Stimulated activated CD8-positive, alpha-beta memory T cell treated with anti-CD3 and anti-CD28 coated beads, Interleukin-12 subunit alpha, Interleukin-12 subunit beta, amount 100 ng/mL, for 24 hours (primary cell): ENCODE data around the gene NINJ2.

Experiments used
- DNase-seq: peaks from one replicate; pipeline ENCODE4 v3.0.0-alpha.2; 2020; ENCODE audit errors: extremely low read depth

The NINJ2 gene

DNA sequence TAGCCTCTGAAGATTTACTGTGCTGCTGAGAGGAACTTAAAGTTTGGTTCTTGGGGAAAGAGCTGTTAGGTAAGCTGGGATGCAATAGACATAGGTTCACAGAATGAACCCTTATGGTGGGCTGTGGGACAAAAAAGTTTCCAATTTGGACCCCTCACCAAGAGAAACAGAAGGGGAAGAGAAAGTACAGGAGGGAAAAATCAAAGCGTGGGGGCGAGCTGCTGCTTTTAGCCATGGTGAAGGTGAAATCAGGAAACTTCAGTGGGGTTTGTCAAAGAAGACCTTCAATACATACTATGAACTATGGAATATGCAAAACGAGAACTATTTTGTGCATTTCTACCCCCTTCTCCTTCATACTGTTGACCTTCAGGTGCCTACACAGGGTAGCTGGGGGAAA, 10.6 kb upstream of the NINJ2 start:
- no peak for DNase-seq

DNA sequence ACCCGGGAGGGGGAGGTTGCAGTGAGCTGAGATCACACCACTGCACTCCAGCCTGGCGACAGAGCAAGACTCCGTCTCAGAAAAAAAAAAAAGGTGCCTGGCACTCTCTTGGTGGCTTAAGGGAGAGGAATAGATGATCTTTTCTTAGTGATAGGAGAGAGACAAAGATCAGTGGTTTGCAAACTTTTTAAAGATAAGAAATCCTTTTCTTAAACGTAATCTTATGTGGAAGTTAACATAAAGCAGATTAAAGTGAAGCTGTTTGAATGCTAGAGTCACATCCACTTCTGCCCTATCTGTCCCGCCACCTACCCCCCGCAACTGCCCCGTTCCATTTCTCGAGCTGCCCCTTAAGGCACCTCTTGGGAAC, 6.3 kb upstream of the NINJ2 start:
- no peak for DNase-seq

DNA sequence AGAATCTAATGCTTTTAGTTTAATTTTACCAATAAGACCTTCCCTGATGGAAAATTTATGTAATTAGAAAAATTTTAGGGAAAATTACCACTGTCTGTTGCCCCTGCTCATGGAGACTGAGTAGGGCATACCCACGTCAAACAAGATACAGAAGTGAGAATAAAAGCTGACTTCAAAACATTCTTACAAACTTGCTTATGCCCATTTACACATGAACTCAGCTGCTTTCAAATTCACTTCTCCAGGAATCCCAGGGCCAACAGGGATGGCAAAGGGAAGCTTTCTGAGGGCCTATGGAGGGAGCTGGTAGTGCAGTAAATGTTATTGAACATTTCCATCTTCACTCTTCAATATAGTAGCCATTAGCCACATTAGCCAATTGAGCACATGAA, 4.8 kb upstream of the NINJ2 start:
- no peak for DNase-seq

DNA sequence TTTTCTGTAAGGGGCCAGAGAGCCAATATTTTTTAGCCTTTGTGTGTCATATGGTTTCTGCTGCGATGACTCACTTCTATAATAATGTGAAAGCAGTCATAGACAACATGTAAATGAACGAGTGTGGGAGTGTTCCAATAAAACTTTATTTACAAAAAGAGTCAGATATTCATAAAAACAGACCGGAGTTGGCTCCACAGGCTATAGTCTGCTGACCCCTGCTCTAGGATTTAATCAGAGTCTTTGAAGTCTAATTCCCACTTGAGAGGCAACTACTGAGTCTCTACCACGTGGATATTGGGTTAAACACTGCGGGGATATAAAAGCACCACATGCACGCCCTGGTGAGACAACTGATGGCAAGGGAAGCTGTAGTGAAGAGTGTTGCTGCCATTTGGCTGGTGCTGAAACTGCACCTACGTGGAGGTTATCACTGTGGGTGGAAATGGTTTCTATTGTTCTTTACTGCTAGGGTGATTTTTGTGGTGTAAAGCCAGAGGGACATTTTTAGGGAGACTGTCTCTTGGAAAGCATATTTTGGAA, 3.6 kb upstream of the NINJ2 start:
- DNase-seq = no peak

DNA sequence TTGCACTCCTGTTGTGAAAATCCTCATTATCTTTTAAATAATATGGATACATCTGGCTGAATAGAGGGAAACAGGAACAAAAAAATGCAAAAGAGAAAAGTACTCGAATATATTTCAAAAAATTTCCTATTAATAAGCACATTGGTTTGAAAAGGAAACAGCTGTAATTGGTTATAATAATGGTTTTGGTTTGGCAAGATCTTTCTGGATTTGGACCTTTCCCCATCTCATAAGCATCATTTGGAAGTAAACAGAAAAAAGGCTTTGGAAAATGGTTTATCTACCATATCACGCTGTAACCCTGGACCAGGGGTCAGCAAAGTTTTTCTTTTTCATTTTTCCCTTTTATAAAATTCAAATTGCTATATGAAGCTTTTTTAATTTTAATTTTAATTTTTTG, 2.8 kb upstream of the NINJ2 start:
- no peak for DNase-seq

DNA sequence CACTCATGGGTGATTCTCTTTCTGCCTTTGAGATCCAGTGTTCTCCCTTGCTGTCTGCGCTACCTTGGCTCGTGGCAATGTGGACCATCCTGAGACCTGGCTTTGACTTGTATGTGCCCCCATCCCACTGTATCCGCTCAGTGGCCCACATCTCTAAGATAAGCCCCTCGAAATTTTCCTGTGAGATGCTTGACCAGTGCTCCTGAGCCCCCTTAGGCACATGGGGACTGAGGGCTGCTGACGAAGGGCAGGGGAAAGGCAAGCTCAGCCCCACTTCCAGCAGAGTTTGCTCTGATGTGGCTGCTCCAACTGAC, 1.5 kb upstream of the NINJ2 start:
- no peak for DNase-seq

DNA sequence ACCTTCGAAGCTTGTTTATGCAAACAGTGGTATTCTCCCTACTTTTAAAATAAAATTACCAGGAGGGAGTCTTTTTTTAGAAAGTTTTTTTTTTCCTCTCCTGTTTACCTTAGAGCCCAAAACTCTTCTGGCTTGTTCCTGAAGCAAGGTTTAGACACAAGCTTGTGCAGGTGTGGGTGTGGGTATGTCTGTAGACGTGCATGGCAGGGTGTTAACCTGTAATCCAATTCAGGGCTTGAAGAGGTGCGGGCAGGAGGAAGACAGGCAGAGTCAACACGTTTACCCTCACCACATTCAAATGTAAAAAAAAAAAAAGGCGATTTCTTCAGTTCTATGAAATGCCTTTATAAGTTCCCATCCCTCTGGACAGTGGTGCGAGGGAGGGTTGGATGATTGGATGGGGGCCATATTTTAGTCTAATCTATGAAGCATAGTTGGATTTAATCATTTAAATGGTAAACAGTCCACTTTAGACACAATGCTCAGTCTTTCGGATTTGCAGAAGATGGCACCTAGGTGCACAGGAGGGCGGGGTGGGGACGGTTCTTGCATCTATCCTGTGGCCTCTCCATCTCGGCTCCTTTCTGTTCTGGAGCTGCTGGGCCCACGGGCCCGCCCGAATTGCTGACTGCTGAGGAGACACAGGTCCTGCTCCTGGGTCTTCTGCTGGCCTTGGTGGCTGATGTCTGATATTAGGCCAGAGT, 982 bp upstream of the NINJ2 start:
- no peak for DNase-seq

DNA sequence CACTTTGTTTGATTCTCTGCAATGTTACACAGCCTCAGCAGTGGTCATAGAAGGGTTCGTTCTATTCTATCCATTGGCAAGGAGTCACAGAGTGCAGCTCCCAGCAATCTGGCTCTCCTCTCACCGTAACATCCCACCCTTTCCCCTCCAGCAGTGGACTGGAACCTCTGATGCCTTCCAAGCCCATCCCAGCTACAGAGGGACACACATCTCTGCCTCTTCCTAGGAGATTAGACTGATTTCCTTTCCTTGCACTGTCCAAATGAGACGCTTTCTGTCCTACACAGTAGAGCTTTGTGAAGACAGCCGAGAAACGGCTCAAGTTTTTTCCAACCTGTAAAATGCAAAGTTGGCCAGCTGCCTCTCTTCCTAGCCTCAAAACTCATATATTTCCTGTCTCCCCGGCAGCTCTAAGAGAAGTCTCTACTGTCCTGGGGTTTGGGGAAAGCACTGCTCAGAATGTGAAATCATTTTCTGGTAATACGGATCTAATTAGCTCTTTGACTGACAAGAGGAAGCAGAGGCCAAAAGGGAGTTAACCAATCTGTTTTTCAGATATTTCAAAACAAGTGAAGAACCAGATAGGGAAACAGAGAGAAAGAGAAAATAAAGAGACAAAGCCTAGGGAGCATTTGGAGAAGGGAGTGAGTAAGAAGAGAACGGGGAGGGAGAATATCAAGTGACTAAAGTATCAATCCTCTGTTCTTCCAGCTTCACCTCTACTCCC, 516 bp downstream of the NINJ2 start:
- DNase-seq = no peak

DNA sequence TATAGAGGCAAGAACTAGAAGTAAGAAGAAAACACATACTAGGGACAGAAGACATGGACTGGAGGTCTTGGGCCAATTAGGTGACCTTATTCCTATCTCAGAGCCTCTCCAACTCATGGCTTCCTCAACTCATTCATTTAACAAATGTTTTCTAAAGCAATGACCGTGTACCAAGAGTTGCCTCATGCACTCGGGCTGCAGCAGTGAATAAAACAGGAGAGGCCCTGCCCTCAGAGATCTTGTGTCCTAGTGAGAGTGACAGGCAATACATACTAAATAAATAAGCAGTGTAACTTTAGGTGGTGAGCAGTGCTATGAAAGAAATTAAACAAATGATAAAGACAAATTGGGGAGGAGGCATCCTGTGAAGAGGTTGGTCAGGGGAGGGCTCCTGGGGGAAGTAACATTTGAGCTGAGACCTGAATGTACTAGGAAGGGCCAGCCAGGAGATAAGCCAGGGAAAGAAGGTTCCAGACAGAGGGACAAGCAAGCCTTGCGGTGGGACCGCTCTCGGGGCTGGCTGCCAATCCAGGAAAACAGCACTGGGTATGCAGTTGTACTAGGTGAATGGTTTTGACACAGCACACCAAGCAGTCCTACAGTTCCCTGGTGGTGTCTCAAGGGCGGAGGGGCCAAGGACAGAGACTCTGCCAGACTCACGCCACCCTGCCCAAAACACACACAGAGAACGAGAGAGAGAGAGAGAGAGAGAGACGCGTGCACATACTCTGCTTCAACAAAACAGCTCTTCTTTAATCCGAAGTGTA, 1.3 kb downstream of the NINJ2 start:
- DNase-seq = no peak

DNA sequence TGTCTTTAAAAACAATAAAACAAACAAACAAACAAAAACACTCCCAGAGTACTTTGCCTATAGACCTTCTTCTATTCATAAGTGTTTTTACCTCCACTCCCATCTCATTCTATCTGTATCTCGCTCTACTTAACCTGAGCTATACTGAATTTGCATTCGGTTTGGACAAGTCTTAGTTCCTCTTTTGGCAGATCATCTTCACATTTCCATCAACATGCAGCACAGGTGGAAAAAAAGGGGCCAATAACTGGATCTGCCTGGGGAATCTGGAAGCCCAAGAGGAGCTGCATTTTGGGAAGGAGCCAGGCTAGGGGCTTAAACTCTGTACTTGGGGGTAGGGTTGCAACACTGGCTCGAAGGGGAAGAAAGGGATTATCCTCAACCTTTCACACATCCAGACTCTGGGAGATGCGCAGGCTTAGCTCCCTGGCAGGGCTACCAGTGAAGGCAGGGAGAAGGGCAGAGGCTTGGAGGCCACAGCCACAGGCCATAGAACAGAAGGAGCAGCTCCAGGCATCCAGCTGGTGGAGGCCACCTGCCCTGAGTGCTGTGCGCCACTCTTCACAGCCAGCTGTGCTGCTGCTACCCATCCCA, 4.1 kb downstream of the NINJ2 start:
- DNase-seq = no peak

DNA sequence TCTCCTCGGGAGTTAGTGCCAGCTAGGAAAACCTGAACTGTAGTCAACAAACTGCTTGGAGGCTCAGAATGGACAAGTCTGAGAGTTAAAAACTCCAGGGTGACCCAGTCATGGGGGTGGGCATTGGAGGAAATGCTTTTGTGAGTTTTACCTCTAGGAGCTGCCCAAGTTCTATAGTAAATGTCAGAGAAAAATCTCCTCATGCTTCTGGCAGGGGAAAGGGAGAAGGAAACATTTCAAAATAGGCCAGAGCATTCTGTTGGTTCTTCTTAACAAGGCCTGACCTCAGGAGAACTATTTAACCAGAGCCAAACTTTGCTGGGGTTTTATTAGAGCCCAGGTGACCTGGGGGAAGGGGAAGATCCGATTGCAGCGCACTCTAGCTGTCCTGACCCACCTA, 12.3 kb downstream of the NINJ2 start:
- no peak for DNase-seq

DNA sequence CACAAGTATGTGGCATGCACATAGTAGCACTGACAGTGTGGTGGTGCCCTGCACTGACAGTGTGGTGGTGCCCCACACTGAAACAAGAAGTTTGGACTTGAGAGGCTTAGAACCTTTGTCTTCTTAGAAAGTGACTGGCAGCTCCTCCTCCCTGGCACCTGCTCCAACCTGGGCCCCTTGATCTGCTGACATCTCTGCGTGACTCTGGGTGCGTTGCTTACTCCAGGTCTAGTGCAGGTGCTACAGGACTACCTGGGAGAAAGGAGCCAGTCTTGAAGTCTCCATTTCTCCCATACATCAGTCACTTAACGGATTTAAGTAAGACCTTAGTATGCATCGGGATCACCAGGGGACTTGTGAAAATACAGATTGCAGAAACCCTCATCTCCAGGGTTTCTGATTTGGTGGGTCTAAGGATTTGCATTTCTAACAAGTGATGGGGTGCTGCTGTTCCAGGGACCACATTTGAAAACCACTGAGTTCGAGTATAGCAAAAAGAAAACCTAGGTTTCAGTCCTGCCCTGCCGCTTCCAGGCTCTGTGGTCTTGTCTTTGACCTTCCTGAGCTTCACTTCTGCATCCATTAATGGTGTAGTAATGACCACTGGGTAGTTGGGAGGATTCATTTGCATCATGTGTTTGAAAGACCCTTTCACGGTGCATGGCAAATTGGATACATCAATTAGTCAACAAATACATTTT, 15.7 kb downstream of the NINJ2 start:
- DNase-seq = no peak

DNA sequence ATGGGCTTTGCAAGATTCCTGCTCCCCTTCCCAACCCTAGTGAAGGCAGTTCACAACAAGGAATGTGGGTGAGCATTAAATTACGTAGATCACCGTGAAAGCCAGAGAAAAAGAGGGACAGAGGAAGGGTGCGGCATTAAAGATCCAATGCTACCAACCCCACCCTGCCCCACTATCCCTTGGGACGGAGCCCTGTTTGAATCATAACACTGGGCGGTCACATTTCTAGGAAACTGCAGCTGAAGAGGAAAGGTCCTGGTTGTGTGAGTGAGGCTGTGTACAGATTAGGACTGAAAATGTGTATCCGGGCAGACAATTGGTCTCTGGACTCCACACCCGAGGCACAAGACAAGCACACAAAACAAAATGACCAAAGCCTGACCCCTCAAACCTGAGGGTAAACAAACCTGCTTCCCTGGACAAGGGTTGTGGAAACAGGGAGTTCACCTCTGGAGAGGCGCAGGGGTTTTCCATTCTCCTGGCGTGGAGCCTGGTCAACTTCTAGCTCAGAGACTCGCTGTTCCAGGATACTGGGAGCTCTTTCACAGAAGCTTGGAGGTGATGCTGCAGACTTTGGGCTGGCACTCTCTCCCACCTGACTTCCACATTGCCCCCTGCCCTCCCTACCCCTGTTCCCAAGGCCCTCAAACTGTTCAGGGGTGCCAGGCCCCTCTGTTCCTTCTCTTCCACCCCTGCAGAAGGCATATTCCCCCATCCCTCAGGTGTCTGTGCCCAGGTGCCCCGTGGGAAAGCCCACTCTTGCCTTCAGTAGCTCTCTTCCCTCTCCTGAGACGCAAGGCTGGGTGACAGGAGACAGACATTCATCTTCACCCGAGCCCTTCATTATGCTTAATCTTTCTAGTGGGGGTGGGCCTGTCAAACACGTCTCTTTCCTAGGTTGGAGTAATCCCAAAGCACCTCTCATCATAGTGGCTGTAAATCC, 16.5 kb downstream of the NINJ2 start:
- no peak for DNase-seq

DNA sequence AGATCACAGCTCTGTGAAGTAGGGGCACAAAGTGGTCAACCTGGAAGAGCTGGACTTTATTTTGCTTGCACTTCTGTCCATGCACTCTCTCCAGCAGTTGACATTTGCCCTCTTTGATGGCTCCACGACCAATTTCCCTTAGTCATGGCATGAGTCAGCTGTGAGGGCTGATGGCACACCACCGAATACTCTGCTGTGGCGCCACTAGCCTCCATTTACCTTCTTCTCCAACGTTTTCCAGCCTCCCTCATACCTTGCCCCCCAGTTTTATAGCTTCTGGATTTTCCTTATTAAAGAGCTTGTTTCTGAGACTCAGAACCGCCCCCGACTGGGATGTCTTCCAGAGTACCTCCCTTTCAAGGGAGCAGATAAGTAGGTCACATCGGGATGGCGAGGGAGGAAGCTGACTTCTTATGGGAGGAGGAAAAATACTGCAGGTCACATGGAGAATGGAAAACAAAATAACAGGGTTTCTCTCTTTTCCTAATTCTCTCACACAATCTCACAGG, 17.6 kb downstream of the NINJ2 start:
- DNase-seq = no peak

DNA sequence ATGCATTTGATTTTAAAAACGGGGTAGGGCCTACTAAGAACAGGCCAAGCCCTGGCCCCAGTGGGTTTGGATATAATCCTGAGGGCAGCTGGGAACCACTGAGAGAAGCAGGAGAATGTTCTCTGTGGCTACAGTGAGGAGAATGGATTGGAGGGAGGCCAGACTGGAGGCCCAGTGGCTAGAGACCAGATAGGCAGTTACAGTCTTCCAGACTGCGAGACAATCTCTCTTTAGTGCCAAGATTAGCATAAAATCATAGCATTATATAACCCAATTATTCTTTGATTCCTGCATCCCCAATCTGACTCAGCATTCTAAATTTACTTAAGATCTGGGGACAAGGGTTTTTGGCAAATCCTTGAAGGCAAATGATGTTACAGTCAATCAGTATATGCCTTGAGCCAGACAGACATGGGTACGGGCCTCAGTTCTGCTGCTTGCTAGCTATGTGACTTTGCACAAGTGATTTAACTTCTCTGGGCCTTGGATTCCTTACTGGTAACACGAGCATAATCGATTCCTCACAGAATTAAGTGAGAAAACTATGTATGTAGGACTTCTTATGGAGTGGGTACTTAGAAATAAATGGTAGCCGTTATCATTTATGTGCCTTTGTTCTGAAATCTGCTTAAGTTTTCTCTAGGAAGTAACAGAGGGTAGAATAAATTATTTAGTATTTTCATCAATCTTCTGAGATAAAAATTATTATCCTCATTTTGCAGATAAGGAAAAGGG, 18.3 kb downstream of the NINJ2 start:
- no peak for DNase-seq

DNA sequence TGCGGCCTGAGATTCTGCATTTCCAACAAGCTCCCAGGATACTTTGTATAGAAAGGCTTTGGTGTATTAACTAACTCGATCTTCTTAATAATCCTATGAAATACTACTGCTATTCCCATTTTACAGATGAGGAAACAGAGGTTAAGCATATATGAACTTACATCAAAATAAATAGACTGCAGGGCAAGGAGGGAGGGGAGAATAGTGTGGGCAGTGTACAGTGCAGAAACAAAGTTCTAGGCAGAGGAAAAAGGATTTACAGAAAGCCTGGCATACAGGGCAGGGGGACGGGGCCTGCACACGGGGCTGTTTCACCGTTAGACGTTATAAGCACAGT, 19.0 kb downstream of the NINJ2 start:
- no peak for DNase-seq

DNA sequence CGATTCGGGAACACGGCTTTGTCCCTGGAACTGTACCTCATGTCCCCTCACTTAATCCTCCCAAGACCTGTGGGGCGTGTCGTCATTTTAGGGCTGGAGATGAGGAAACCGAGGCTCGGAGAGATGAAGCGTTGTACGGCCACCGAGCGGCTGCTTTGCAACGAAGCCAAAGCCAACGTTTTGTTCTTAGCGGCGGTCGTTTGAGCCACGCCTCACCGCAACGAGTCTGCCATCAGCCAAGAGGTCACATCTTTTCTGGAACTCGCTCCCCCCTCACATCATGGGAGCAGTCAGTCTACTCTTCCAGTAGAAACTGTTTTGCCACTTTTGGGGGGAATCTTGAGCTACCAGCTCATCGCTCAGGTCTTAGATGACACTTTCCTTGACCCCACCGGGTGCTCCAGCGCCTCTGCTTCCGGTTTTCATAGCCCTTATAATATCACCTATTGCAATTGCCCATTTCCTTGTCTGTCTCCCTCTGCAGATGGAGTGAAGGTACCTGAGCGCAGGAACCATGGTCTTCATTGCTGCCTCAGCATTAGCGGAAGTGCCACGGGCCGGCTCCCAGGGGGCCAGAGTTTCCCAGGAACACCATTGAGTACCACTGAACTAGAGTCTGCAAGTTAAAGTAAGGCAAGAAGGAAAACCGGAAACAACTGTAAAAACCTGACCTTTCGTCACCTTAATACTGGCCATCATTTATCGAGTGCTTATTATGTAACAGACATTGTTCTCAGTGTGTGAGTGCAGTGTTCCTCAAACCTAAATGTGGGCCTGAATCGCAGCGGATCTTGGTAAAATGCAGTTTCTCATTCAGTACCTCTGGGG, 19.6 kb downstream of the NINJ2 start:
- DNase-seq = no peak

DNA sequence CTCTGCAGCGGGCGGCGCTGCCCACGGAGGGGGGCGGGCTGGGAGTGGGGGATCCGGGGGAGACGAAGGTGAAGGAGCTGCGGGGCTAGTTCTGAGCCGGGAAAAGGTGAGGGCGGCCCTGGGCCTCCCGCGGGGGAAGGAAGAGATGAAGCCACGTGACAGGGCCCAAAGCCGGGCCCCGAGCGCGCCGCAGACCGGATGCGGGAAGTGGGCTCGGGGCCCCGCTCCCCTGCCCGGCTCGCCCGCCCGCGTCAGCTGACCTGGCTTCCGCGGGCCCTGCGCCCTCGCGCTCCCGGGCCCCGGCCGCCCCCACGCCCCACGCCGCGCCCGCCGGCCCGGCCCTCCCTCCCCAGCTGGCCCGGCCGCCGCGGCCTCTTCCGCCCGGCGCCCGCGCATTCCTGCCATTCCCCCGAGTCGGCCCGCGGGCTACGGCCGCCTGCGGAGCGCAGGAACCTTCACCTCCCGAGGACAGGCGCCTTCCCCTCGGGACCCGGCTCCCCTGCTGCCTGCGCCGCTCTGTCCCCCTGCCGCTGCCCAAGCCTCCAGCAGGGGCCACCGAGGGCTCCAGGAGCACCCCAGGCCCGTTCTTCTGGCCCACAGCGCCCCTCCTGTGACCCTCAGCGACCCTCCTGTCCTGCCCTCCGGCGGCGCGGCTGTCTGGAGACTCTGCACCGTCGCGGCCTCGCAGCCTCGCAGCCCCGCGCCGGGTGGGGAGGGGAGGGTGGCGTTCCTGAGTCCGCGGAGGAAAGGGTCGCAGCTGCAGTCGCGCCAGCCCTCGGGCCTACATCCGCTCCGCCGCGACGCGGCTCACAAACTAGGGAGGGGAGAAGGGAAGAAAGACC, 20.4 kb downstream of the NINJ2 start:
- DNase-seq = peak; percentile 39
